HG02973 (cell line): Measurements from ENCODE around the gene FBXO28.
A peak's percentile ranks its signal among the peaks of the same experiment; 100 is the strongest.

Source experiments
- ATAC-seq: cut with Tn5 transposase; IDR thresholded peaks from one replicate; pipeline ENCODE4 v1.9.1; 2021; ENCODE audit warnings: moderate library complexity; ENCODE audit not compliant: unreplicated experiment

The FBXO28 gene

DNA sequence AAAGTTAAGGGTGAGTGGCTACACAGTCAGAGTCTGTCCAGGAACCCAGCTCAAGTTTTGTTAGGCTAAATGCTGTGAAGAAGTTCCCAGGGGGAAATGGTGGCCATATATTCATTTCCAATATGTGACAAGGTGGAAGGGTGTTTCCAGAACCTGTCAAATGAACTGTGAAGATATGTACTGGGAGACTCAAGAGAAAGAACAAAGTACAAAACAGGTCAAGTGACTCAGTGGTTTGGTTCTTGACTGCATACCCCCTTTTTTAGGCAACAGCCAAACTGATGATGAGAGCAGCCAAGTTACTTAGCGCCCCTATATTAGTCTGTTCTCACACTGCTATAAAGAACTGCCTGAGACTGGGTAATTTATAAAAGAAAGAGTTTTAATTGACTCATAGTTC is 18.6 kb upstream of the FBXO28 start:
- no peak for ATAC-seq

DNA sequence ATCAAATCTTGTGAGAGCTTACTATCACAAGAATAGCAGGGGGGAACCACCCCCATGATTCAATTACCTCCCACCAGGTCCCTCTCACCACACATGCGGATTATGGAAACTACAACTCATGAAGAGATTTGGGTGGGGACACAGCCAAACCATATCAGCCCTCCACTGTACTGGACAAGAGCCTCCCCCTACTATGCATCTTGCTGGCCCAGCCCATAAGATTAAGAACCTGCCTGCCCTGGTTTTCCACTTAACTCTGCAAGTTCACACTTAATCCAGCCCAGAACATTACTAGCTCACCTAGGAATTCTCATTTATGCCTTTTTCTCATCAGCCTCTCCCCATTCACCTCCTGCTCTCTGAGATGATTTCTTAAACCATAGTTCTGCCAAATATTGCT is 18.0 kb upstream of the FBXO28 start:
- ATAC-seq, result no peak

DNA sequence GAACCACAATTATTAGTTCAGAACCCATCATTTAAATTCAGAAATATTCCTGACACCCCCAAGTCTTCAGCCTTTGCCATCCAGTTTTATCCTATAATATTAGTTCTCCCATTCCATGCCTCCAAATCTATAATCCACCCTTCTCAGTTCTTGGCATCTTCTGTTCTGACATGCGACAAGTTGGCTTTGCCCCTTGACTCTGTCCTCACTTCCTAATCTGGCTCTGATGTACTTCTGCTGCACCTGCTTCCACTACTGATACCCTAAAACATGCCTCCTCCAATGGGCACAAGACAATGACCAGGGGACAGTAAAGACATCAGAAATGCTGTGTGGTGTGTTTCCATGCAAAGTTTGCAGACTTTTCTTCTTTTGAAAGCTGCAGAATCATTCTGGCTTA is 17.1 kb upstream of the FBXO28 start:
- ATAC-seq, result no peak

DNA sequence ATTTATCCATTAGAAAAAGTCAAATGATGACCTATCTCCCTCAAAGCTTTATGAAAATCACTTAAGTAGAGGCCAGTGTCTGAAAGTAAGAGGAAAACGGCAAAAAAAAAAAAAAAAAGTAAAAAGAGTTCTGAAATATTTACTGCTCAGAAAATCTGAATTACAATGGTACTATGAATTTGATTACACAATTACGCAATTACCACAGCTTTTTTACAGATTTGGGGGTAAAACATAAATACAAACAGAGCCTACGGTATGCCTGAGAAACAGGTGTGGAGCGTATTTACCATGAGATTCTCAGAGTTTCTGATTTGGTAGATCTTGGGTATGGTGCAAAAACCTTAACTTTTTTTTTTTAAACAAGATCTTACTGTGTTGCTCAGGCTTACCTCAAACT is 15.9 kb upstream of the FBXO28 start:
- ATAC-seq, result no peak

DNA sequence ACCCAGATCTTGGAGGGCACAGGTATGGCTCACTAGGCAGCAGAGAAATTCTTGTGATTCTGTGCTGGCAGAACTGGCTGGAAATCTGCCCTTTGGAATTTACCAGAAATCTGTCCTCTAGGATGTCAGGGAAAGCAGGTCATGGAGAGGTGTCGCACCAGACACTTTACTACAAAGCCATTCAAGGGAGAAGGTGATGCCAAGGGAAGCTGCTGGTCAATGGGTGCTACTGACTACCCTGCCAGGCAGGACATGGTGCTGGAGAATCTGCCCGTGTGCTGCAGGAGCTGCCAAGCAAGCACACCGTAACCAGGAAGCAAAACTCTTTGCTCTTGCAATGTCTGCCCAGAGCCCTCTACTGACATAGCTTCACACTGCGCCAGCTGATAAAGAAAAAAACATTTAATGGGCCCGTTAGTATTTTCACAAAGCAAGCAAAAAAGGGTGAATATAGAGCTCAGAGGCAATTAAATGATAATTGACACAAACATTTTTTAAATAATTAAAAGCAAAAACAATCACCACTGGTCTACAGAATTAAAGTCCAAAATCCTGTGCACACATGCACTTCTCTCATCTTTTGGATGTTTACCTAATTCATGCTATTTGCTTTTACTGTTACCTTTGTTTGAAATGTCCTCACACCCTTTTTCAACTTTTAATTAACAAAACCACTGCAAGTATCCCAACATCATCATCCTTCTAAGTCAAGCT is 7.2 kb upstream of the FBXO28 start:
- ATAC-seq, result peak; percentile 85

DNA sequence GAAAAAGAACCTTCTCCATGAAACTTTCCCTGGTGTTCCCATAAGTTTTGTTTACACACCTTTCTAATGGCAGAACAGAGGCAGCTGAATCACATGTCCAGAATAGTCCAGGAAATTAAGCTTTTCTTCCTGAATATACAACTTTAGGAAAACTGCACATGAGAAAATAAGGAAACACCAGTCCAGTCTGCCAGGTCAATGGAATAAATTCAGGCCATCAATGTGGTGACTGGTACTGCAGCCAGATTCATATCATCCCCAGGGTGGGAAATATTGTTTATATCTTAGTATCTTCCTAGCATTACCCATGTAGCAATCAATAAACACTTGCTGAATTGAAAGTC is 6.7 kb upstream of the FBXO28 start:
- ATAC-seq, result no peak

DNA sequence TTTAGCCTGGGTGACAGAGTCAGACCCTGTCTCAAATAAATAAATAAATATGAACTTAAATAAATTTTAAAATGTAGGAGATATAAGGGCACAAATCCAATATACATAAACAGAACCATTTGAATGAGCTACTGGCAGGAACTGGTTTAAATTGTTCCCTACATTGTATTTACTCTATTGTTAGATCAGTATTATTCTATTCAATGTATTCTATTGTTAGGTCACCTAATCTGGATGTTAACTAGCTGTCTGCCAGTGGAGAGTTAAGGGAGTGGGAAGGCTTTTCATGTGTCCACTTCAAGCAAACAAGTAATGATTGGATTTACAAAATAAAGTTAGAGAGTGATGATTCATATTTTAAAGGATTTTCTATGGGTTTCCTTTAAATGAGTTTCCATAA is 4.9 kb upstream of the FBXO28 start:
- no peak for ATAC-seq

DNA sequence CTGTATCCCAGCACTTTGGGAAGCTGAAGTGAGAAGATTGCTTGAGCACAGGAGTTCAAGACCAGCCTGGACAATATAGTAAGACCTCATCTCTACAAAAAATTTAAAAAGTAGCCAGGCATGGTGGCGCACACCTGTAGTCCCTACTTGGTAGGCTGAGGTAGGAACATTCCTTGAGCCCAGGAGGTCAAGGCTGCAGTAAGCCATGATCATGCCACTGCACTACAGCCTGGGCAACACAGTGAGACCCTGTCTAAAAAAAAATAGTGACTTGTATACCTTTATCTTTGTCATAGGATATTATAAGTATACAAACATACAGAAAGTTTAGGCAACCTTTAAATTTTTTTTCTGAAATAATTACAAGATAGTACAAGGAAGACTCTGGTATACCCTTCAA is 3.9 kb upstream of the FBXO28 start:
- ATAC-seq, result no peak

DNA sequence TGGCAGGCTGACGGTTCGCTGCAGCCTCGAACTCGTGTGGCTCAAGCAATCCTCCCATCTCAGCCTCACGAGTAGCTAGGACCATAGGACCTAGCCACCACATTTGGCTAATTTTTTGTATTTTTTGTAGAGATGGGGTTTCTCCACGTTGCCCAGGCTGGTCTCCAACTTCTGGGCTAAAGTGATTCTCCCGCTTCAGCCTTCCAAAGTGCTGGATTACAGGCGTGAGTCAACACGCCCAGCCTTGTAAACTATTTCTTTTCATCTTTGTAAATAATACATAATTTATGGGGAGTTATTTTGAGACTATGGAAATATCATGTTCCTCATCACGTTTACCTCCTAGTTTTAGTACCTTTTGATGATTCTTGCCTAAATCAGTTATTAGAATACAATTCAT is 906 bp upstream of the FBXO28 start:
- no peak for ATAC-seq

DNA sequence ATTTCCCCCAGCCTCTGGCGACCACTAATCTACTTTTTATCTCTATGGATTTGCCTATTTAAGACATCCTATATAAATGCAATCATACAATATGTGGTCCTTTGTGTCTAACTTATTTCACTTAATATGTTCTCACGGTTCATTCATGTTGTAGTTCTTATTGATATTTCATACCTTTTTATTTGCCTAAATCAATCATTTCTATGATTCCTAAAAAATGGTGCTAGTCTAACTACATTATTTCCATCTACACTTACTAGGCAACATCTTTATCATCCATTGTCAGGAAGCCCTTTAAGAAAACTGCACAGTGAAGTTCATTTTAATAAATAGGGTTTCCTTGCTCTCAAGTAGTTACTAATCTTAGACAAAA is 380 bp upstream of the FBXO28 start:
- no peak for ATAC-seq

DNA sequence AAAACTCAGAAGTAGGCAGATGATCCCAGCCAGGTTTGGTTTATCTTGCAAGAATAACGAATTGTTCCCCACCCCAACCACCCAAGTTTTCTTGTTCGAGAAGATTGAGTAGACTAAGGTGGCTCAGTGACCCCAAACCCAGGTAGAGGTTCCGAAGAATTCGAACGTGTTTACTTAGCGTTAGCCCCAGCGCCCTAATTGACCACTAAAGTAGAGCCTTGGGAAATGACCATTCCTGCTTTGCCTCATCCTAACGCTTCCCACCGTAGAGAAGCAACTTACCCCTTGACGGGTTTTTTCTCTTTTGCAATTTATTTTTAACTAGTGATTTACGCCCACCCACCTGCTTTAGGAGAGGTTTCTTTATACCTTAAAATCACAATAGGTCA is 870 bp downstream of the FBXO28 start:
- no peak for ATAC-seq

DNA sequence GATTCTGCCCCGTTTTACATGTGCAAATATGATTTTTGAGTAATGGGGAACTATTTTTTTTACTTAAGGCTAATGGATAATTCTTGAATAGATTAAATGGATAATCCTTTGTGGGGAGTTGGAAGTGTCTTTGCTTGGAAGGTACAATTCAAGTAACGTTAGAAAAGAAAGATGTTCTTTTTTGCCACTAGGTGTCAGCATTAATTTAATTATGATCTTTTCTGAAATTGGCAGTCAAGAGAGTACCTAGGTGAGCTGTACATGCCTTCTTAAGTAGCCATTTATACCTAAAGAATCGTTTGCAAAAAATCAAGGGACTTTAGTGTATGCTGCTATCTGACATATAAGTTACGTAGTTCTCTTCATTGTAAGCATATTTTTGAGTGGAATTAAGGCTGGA is 2.2 kb downstream of the FBXO28 start:
- ATAC-seq, result no peak

DNA sequence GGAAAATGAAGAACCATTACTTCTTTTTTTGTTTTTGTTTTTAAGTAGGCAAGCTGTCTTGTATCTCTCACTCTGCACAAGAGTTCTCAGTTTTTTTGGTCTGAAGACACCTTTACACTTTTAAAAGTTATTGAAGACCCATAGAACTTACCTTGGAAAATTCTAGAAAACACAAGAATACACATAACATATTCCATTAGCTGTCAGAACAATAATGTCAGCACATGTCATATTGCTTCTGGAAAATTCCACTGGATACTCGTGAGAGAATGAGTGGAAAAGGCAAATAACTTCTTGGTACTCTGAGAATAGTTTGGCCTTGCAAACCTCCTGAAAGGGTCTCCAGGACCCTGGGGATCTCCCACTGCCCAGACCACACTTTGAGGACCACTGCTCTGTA is 4.8 kb downstream of the FBXO28 start:
- no peak for ATAC-seq

DNA sequence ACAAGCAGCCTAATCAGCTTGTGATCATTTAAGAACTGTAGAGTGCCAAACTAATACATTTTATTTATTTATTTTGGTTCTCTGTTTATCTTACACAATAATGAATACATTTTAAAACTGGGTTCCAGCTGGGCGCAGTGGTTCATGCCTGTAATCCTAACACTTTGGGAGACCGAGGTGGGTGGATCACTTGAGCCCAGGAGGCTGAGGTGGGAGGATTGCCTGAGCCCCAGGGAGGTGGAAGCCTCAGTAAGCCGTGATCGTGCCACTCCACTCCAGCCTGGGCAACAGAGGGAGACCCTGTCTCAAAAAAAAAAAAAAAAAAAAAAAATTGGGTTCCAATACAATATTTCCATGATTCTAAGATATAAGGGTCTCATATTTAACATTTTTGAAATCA is 9.2 kb downstream of the FBXO28 start:
- ATAC-seq, result no peak

DNA sequence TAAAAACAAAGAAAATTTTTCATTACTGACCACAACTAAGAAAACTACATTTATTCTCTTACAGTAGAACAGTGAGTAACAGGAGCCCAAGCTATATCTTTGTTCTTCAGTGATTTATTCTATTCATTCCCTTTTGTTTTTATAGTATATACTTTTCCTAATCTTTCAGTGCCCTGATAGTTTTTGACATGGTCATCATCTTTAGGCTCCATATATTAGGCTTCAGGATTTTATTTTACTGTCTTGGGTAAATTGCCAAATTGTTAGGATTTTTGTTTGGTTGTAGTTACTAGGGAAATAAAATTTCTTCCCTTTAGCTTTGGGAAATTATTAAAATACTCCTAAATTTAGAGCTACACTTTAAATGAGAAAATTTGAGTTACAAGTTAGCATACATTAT is 10.3 kb downstream of the FBXO28 start:
- no peak for ATAC-seq

DNA sequence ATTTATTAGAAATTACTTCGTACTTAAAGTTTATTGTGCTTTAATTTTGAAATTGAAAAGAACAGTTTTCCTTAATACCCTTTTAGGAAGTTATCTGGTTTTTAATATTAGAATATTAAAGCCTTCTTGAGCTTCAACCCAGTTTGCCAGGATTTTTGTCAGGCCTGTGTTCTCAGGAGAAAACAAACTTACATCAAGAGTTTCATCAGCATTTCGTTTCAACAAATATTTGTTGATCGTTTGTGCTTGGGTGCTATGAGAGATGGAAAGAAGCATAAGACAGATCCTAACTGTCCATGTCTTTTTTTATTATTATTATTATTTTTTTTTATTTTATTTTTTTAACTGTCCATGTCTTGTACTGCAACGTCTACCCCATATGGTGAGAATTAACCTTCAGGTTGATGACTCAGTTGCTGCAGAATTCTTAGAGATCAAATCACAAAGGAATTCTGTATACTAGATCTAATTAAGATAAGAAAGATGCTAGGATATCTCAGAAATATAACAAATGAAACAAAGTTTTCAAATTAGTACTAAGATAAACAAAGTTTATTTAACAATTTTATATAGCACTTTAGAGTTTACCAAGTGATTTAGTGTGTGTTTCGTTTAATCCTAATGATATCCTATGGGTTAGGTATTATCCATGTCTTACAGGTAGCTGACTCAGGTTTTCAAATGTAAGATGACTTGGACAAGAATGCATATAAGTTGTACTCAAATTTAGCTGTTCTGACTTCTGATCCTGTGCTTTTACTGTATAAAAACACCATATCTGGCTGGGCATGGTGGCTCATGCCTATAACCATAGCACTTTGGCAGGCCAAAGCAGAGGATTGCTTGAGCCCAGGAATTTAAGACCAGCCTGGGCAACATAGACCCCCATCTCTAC is 14.3 kb downstream of the FBXO28 start:
- no peak for ATAC-seq

DNA sequence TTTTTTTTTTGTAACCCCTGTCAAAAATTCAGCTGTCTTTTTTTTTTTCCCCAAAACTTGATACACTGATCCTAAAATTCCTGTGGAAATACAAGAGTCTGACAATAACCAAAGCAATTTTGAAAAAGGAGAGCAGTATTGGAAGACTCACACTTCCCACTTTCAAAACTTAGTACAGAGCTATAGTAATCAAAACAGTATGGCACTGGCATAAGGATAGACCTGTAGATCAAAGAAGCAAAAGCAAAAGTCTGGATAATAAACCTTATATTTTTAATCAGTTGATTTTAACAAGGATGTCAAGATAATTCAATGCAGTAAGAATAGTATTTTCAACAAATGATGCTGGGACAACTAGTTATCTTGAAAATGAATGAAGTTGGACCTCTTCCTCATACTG is 17.3 kb downstream of the FBXO28 start:
- ATAC-seq, result no peak

DNA sequence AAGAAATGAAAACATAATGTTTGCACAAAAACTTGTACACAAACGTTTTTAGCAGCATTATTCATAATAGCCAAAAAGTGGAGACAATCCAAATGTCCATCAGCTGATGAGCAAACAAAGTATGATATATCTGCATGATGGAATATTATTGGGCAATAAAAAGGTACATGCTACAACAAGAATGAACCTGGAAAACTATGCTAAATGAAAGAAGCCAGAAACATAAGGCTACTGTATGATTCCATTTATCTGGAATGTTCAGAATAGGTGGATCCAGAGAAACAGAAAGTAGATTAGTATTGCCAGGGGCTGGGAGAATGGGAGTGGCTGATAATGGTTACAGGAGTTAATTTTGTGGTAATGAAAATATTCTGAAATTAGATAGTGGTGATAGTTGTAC is 19.0 kb downstream of the FBXO28 start:
- no peak for ATAC-seq

DNA sequence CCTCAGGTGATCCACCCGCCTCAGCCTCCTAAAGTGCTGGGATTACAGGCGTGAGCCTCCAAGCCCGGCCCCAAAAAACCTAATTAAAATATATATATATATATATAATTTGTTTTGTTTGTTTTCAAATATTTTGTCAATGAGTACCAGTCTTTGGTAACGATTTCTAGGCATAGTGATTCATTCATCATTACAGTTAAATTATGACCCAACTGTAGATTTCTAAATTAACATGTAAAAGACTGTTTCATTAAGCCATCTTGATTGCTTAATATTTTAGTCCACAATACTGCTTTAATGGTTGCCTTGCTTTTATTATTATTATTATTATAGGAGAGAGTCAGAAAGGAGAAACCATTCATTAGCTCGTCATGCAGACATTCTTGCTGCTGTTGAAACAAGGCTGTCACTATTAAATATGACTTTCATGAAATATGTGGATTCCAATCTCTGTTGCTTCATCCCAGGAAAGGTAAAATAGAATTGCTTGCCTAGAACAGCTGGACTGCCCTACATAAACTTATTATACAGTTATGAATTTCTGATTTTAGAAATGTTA is 19.9 kb downstream of the FBXO28 start:
- ATAC-seq, result no peak

DNA sequence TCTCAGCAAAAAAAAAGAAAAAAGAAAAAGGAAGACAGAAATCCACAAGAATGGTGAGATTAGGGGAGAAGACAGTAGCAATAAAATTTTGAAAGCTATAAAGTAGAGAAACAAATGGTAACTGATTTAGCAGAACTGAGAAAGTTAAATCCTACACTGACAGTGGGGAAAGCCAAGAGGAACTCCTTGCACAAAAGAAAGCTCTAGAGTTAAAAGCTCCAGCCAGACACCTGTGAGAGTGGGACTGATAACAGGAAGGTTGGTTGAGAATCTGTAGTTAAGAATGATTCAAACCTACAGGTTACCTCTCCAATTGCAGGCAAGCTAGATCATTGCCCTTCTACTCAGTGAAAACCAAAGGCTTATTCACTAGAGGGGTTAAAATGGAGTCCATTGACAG is 23.6 kb downstream of the FBXO28 start:
- no peak for ATAC-seq

DNA sequence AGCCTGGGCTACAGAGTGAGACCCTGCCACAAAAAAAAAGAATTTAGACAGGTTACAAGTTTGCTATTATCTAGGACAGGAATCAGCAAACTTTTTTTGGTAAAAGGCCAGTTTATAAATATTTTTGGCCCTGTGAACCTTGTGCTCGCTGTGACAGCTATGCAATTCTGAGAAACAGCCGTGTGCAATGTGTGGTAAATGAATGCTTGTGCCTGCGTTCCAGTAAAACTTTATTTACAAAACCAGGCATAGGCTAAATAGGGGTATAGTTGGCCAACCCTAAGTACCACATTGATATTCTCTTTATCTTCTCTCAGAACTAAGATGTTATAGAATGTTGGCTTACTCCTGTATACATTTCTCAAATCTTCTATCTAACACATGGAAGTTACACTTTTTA is 24.3 kb downstream of the FBXO28 start:
- ATAC-seq, result no peak

DNA sequence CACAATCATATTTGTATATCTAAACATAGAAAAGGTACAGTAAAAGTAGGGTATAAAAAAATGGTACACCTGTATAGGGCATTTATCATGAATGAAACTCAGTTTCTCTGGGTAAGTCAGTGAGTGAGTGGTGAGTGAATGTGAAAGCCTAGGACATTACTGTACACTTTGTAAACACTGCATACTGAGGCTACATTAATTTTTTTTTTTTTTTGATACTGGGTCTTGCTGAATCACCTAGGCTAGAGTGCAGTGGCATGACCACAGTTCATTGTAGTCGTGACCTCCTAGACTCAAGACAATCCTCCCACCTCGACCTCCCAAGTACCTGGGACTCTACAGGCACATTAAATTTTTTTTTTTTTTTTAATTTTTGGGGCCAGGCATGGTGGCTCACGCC is 27.8 kb downstream of the FBXO28 start:
- no peak for ATAC-seq
